SH-SY5Y (cell line): Measurements from ENCODE around the gene HOXB7.

ENCODE experiments used
- GATA2 ChIP-seq: IDR thresholded peaks from 2 replicates; pipeline ENCODE4 v1.6.1; 2011; ENCODE audit warnings: mild to moderate bottlenecking, low read depth, low read length
- GATA3 ChIP-seq: IDR thresholded peaks from 2 replicates; pipeline ENCODE4 v1.6.1; 2011; ENCODE audit warnings: low read depth, mild to moderate bottlenecking, low read length, moderate library complexity

- TF ChIP-seq GATA2: no peak
- no peak for TF ChIP-seq GATA3
These were observed 45.1 kb upstream of the HOXB7 start for GRCh38 chr17:48655913-48656312.
